ENCODE measurements around the gene KIAA1217. TPM values are rescaled to one million over a fixed set of nuclear protein-coding genes. Genes with fewer than 3 reads are reported as not detected.

KIAA1217 gene
- total and polyA plus RNA-seq, 2 of the 4 experiments (the other 2 are of a cell fraction): 3.4 to 4.4 TPM

DNA sequence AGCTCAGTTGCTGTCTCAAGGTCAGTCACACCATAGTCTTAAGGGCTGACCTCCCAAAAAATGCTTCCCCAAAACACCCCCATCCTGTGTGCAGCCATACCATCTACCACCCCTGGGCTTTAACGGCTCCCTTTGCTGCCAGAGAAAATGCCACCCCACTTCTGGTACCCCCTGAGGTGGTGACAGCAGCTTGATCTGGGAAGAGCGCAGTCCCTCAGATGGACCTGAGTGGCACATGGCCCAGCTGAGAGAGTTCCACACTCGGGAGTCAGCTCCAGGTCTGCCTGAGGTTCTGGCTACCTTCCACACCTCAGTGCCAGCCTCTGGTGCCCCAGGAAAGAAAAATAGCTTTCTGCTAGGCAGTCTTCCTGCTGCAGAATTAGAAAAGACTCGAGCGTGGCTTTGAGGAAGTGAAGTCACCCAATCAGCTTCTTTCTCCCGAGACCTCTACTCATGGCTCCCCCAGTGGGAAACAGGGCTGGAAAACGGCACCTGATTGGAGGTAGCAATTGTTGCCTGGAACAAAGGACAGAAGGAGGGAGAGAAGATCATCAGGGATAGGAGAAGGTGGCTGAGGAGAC, 363.0 kb downstream of the KIAA1217 start:
- Histone ChIP-seq H3K4me2 (ENCODE audit: low read depth, low read length) (no peak overlapping the region), H3K9ac (ENCODE audit: low read depth, low read length) (no peak overlapping the region), H3K56ac (ENCODE audit: extremely low read depth, insufficient read depth, low read length) (no peak overlapping the region), H2BK120ac (ENCODE audit: low read depth, low read length) (no peak overlapping the region), H3K9me1 (ENCODE audit: insufficient read depth, low read length) (no peaks in the 10 kb centered on the region), H3K4me3 (ENCODE audit: insufficient read depth, low read depth, low read length) (no peak overlapping the region), H3K23ac (ENCODE audit: low read depth, low read length) (no peak overlapping the region), H3K79me1 (ENCODE audit: low read depth in 1 of 2, low read length in 2 of 2) (no peaks in the 10 kb centered on the region), H3K9me3 (ENCODE audit: control insufficient read depth, insufficient read depth, low read length) (no peaks in the 10 kb centered on the region), H3K4ac (ENCODE audit: low read depth, low read length) (no peak overlapping the region), H4K8ac (ENCODE audit: low read depth in 2 of 2, low read length in 2 of 2) (no peak overlapping the region), H3K27me3 (ENCODE audit: control insufficient read depth, insufficient read depth, low read length) (no peaks in the 10 kb centered on the region; the same call in none of the 2 replicates), H2AK5ac (ENCODE audit: low read depth, low read length) (no peak overlapping the region), H2AFZ (replicated peaks; ENCODE audit: low read length, poor library complexity) (no peak overlapping the region), H4K5ac (ENCODE audit: low read depth, low read length) (no peak overlapping the region), H3K14ac (replicated peaks; ENCODE audit: low read depth, low read length) (no peak overlapping the region), H3K36me3 (ENCODE audit: control insufficient read depth, insufficient read depth, low read length) (no peaks in the 10 kb centered on the region), H3K18ac (ENCODE audit: low read depth, low read length) (no peak overlapping the region), H2BK15ac (ENCODE audit: low read depth, low read length) (no peak overlapping the region), H2BK5ac (ENCODE audit: low read depth, low read length, poor library complexity, severe bottlenecking) (no peak overlapping the region), H3K27ac (ENCODE audit: insufficient read depth, low read length) (no peak overlapping the region), H3K4me1 (ENCODE audit: control insufficient read depth, insufficient read depth, low read length) (no peaks in the 10 kb centered on the region), H4K20me1 (ENCODE audit: insufficient read depth, low read length) (no peaks in the 10 kb centered on the region), H4K91ac (ENCODE audit: insufficient read depth, low read depth, low read length) (no peak overlapping the region), H2BK20ac (ENCODE audit: low read depth, low read length) (no peak overlapping the region), H2AK9ac (replicated peaks; ENCODE audit: low read depth, low read length, poor library complexity) (no peak overlapping the region)
- in situ Hi-C loops (cut with MboI; ENCODE audit: low sequenced_read_pairs) (no loop called here), dilution Hi-C loops (cut with HindIII; ENCODE audit: low sequenced_read_pairs, unreplicated experiment) (no loop called here), intact Hi-C loops (cut with micrococcal nuclease) (no loop called here)
- no CpG with 5 or more reads among the region's 7 CpGs for WGBS, 2 experiments (ENCODE audit: extremely low coverage in 2 of 2, insufficient read length in 1 of 2)
- ATAC-seq (ENCODE audit: low read depth) (no peak), DNase-seq (no peak)
- no TSS peak for BruUV-seq (replicated peaks)
- POLR2A ChIA-PET (ENCODE audit: unreplicated experiment): no interaction called here
- CTCF ChIA-PET: no interaction called here
- TF ChIP-seq MXI1 (IDR thresholded peaks at IDR 0.05; ENCODE audit: borderline replicate concordance, low read depth, low read length): no peak
- no peak for TF ChIP-seq USF2 (IDR thresholded peaks at IDR 0.05; ENCODE audit: low read depth, low read length)
